Esophagus squamous epithelium (tissue), 4 donors: ENCODE measurements around the gene MBD5.

Source experiments
- POLR2A ChIP-seq, 4 donors: fragments of 450-650 bp; IDR thresholded peaks; one replicate each; pipeline ENCODE4 v1.6.1; 2017; ENCODE audit warnings: antibody characterized with exemption in 4 of 4, mild to moderate bottlenecking in 4 of 4, moderate library complexity in 3 of 4
- TF ChIP-seq, protein P1 (sequence below), 6 experiments: fragments of 450-650 bp in 4 of 6; fragments of 200-600 bp in 2 of 6; sonication (generic) in 2 of 6; IDR thresholded peaks; one replicate each; pipeline ENCODE4 v1.5.1; 2016 to 2019; ENCODE audit warnings: antibody characterized with exemption in 6 of 6, mild to moderate bottlenecking in 4 of 6, moderate library complexity in 4 of 6

DNA sequence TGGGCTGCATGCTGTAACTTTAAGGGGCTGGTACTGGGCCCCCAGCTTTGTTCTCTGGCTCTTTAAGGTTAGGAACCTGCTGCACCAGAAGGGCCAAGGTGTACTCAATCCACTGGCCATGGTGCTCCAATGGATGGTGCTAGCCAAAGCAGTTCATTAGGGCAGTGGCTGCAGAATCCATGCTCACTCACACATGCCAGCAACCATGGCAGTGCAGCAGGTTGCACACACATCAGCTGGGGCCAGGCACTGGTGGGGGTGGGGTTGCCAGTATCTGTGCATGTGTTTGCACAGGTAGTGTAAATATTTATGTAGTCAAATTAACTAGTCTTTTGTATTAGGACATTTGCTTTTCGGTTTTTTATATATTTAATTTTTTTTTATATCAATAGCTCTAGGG is 395.4 kb downstream of the MBD5 start:
- TF ChIP-seq, protein P1, sequence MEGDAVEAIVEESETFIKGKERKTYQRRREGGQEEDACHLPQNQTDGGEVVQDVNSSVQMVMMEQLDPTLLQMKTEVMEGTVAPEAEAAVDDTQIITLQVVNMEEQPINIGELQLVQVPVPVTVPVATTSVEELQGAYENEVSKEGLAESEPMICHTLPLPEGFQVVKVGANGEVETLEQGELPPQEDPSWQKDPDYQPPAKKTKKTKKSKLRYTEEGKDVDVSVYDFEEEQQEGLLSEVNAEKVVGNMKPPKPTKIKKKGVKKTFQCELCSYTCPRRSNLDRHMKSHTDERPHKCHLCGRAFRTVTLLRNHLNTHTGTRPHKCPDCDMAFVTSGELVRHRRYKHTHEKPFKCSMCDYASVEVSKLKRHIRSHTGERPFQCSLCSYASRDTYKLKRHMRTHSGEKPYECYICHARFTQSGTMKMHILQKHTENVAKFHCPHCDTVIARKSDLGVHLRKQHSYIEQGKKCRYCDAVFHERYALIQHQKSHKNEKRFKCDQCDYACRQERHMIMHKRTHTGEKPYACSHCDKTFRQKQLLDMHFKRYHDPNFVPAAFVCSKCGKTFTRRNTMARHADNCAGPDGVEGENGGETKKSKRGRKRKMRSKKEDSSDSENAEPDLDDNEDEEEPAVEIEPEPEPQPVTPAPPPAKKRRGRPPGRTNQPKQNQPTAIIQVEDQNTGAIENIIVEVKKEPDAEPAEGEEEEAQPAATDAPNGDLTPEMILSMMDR (IDR thresholded peaks at IDR 0.05): no peak
- no peak for TF ChIP-seq POLR2A (IDR thresholded peaks at IDR 0.05)
